Liver (tissue), 9 donors: Measurements from ENCODE around the gene FAM241B. TPM values are rescaled to one million over a fixed set of nuclear protein-coding genes. Genes with fewer than 3 reads are reported as not detected.

Experiments used
- DNase-seq: peaks from one replicate; pipeline ENCODE4 v3.0.0-alpha.2; 2017; ENCODE audit warnings: low spot score
- H3K27ac ChIP-seq, 2 donors: one replicate each; pipeline ENCODE4 v1.7.0; 2013; ENCODE audit warnings: inconsistent platforms in 2 of 2, low read length in 2 of 2, control low read depth in 1 of 2, low read depth in 1 of 2, mild to moderate bottlenecking in 1 of 2
- H3K27me3 ChIP-seq, 4 donors: one replicate each; pipeline versions ENCODE4 v1.6.1 to v1.7.0; 2013; ENCODE audit warnings: low read length in 3 of 4, inconsistent platforms in 1 of 4, mild to moderate bottlenecking in 1 of 4, moderate library complexity in 1 of 4; ENCODE audit not compliant: control insufficient read depth in 4 of 4, insufficient read depth in 4 of 4
- H3K36me3 ChIP-seq, 4 donors: one replicate each; pipeline versions ENCODE4 v1.6.1 to v1.7.0; 2013; ENCODE audit warnings: low read length in 3 of 4, mild to moderate bottlenecking in 3 of 4, low read depth in 1 of 4, moderate library complexity in 1 of 4; ENCODE audit not compliant: control insufficient read depth in 4 of 4, insufficient read depth in 3 of 4
- H3K4me1 ChIP-seq, 4 donors: one replicate each; pipeline versions ENCODE4 v1.6.1 to v1.7.0; 2013; ENCODE audit warnings: low read length in 3 of 4, mild to moderate bottlenecking in 3 of 4, moderate library complexity in 1 of 4; ENCODE audit not compliant: control insufficient read depth in 4 of 4, insufficient read depth in 4 of 4
- H3K4me3 ChIP-seq, 3 donors: one replicate each; pipeline versions ENCODE4 v1.6.1 to v1.7.0; 2013; ENCODE audit warnings: low read length in 3 of 3, control low read depth in 1 of 3, low read depth in 1 of 3, mild to moderate bottlenecking in 1 of 3
- H3K9ac ChIP-seq, 2 donors: one replicate each; pipeline ENCODE4 v1.7.0; 2013; ENCODE audit warnings: low read length in 2 of 2, mild to moderate bottlenecking in 2 of 2, moderate library complexity in 2 of 2, control low read depth in 1 of 2, low read depth in 1 of 2
- H3K9me3 ChIP-seq, 4 donors: one replicate each; pipeline versions ENCODE4 v1.6.1 to v1.7.0; 2013; ENCODE audit warnings: low read length in 3 of 4; ENCODE audit not compliant: control insufficient read depth in 4 of 4
- ATF3 ChIP-seq: IDR thresholded peaks from 2 replicates; pipeline ENCODE4 v1.6.1; 2016; ENCODE audit warnings: antibody characterized with exemption
- EGR1 ChIP-seq, 2 donors: IDR thresholded peaks; 2 replicates each; pipeline ENCODE4 v1.6.1; 2016 to 2018; ENCODE audit warnings: antibody characterized with exemption in 2 of 2, low read depth in 2 of 2
- FOXA1 ChIP-seq: IDR thresholded peaks from 2 replicates; pipeline ENCODE4 v1.6.1; 2016; ENCODE audit warnings: antibody characterized with exemption
- FOXA2 ChIP-seq: IDR thresholded peaks from 2 replicates; pipeline ENCODE4 v1.6.1; 2016; ENCODE audit warnings: antibody characterized with exemption
- GABPA ChIP-seq, 2 donors: IDR thresholded peaks in 1 of 2; conservative IDR thresholded peaks in 1 of 2; 2 replicates each; pipeline ENCODE4 v1.6.1; 2016; ENCODE audit warnings: antibody characterized with exemption in 2 of 2, mild to moderate bottlenecking in 1 of 2, moderate library complexity in 1 of 2
- HNF4A ChIP-seq, 2 donors: conservative IDR thresholded peaks; 2 replicates each; pipeline ENCODE4 v1.6.1; 2016; ENCODE audit warnings: antibody characterized with exemption in 2 of 2, mild to moderate bottlenecking in 2 of 2
- HNF4G ChIP-seq: IDR thresholded peaks from 2 replicates; pipeline ENCODE4 v1.6.1; 2016; ENCODE audit warnings: antibody characterized with exemption
- JUND ChIP-seq, 2 donors: IDR thresholded peaks; 2 replicates each; pipeline ENCODE4 v1.6.1; 2016; ENCODE audit warnings: antibody characterized with exemption in 2 of 2
- MAX ChIP-seq: IDR thresholded peaks from 2 replicates; pipeline ENCODE4 v1.6.1; 2016; ENCODE audit warnings: antibody characterized with exemption
- NR2F2 ChIP-seq: IDR thresholded peaks from 2 replicates; pipeline ENCODE4 v1.6.1; 2016; ENCODE audit warnings: antibody characterized with exemption
- RAD21 ChIP-seq, 2 donors: IDR thresholded peaks; 2 replicates each; pipeline ENCODE4 v1.6.1; 2016; ENCODE audit warnings: antibody characterized with exemption in 2 of 2, mild to moderate bottlenecking in 2 of 2
- REST ChIP-seq: IDR thresholded peaks from 2 replicates; pipeline ENCODE4 v1.6.1; 2016; ENCODE audit warnings: antibody characterized with exemption, mild to moderate bottlenecking
- RXRA ChIP-seq, 2 donors: IDR thresholded peaks; 2 replicates each; pipeline ENCODE4 v1.6.1; 2017 to 2018; ENCODE audit warnings: antibody characterized with exemption in 2 of 2, mild to moderate bottlenecking in 1 of 2
- SP1 ChIP-seq: IDR thresholded peaks from 2 replicates; pipeline ENCODE4 v1.6.1; 2018; ENCODE audit warnings: antibody characterized with exemption, mild to moderate bottlenecking
- TAF1 ChIP-seq: conservative IDR thresholded peaks from 2 replicates; pipeline ENCODE4 v1.6.1; 2016; ENCODE audit warnings: antibody characterized with exemption, mild to moderate bottlenecking
- YY1 ChIP-seq: IDR thresholded peaks from 2 replicates; pipeline ENCODE4 v1.6.1; 2016; ENCODE audit warnings: antibody characterized with exemption, mild to moderate bottlenecking
- ZBTB33 ChIP-seq: IDR thresholded peaks from 2 replicates; pipeline ENCODE4 v1.6.1; 2016; ENCODE audit warnings: antibody characterized with exemption
- WGBS: extraction: QIAGEN DNeasy Blood & Tissue Kit; methylation state at CpG from one replicate; pipeline ENCODE4 v1.1.7; 2013; 5-methylcytosine and 5-hydroxymethylcytosine counted together
- polyA plus RNA-seq, 2 donors: library from polyadenylated mRNA; stranded (reverse) in 1 of 2; unstranded in 1 of 2; fragments of 200-250 nt in 1 of 2; fragments of >200 nt in 1 of 2; fragmentation: Nextera tagmentation in 1 of 2; extraction: Ambion mirVana in 1 of 2; gene quantifications; one replicate each; pipeline versions ENCODE4 v1.2.1 to v1.2.3, GENCODE V29; 2013 to 2015
- total RNA-seq, 2 donors: library from RNA; depleted of rRNA; stranded (reverse); fragments of >200 nt; gene quantifications; one replicate each; pipeline ENCODE4 v1.2.3, GENCODE V29; 2014
- donor health status: healthy.
- donor health status: healthy.
- donor health status: healthy.
- donor health status: healthy.
- donor health status: healthy.

The FAM241B gene
- total and polyA plus RNA-seq, 4 donors, result 0.84 to 2.5 (median 1.7) TPM

- no peak for DNase-seq
- Histone ChIP-seq H3K9me3 (no peaks in the 10 kb centered on the region), H3K9ac (no peak overlapping the region), H3K27ac (no peak overlapping the region), H3K27me3 (no peaks in the 10 kb centered on the region), H3K4me3 (no peak overlapping the region), H3K36me3 (no peaks in the 10 kb centered on the region), H3K4me1 (peaks cover 0 to 6% (median 2%) of the 10 kb centered on the region in 4 donors)
- 86% methylated on average over 13 of the region's 13 CpGs for WGBS
- TF ChIP-seq HNF4G (no peak), YY1 (no peak), ZBTB33 (no peak), ATF3 (no peak), HNF4A (conservative IDR thresholded peaks at IDR 0.05) (no peak), FOXA1 (no peak), JUND (IDR thresholded peaks at IDR 0.05) (no peak), FOXA2 (no peak), TAF1 (no peak), SP1 (no peak), NR2F2 (no peak), EGR1 (IDR thresholded peaks at IDR 0.05; ENCODE audit: low read depth in 2 of 2) (no peak), RXRA (IDR thresholded peaks at IDR 0.05) (no peak), REST (no peak), RAD21 (IDR thresholded peaks at IDR 0.05) (no peak), MAX (no peak), GABPA (IDR thresholded peaks at IDR 0.05 in 1 of 2, conservative IDR thresholded peaks at IDR 0.05 in 1 of 2) (no peak)
Observed at GRCh38 chr10:69635428-69636272, 5.6 kb downstream of the FAM241B start.

GRCh38 chr10:69636273-69636575 is 6.2 kb downstream of the FAM241B start:
- Histone ChIP-seq H3K9me3 (no peaks in the 10 kb centered on the region), H3K4me1 (peaks cover 0 to under 1% (median 0%) of the 10 kb centered on the region in 4 donors), H3K9ac (no peak overlapping the region), H3K36me3 (no peaks in the 10 kb centered on the region), H3K4me3 (no peak overlapping the region), H3K27ac (no peak overlapping the region), H3K27me3 (no peaks in the 10 kb centered on the region)
- 95% methylated on average over 5 of the region's 5 CpGs for WGBS
- no peak for DNase-seq
- no peak for TF ChIP-seq GABPA (IDR thresholded peaks at IDR 0.05 in 1 of 2, conservative IDR thresholded peaks at IDR 0.05 in 1 of 2)
- no peak for TF ChIP-seq RAD21 (IDR thresholded peaks at IDR 0.05)
- no peak for TF ChIP-seq FOXA2
